Panc1 (cell line): ENCODE results near the gene KHDRBS2. TPM values are rescaled to one million over a fixed set of nuclear protein-coding genes. Genes with fewer than 3 reads are reported as not detected.

Experiments used
- ATAC-seq: fragments of 200-7000 bp; cut with Tn5 transposase; 2 replicates; pipeline ENCODE4 v1.9.1; 2020; ENCODE audit warnings: mild to moderate bottlenecking, moderate library complexity
- BruUV-seq: library from RNA; stranded (reverse); fragments of 400-500 nt; replicated peaks from 2 replicates; lab custom pipeline; 2021; lab: Mats Ljungman, UMichigan
- CTCF ChIA-PET: fragments of 300-600 bp; sonication (Branson Sonifier 250); formaldehyde crosslinking; loops from one replicate; lab custom pipeline; 2022; ENCODE audit warnings: antibody characterized with exemption; lab: Charles Lee
- POLR2A ChIA-PET: fragments of 300-600 bp; sonication (Branson Sonifier 250); formaldehyde crosslinking; loops from one replicate; lab custom pipeline; 2022; ENCODE audit warnings: antibody characterized with exemption; lab: Charles Lee
- DNase-seq: peaks from one replicate; pipeline ENCODE4 v3.0.0-alpha.2; 2010; ENCODE audit warnings: low read depth, low spot score
- H3K27ac ChIP-seq: 2 replicates; pipeline ENCODE4 v1.5.1; 2011; ENCODE audit warnings: mild to moderate bottlenecking, low read length, inconsistent platforms
- H3K27me3 ChIP-seq: fragments of 200-500 bp; sonication (Bioruptor generic); 2 replicates; pipeline ENCODE4 v1.6.0; 2014; ENCODE audit warnings: low read length, inconsistent platforms; ENCODE audit not compliant: control insufficient read depth, insufficient read depth
- H3K36me3 ChIP-seq: fragments of 200-500 bp; sonication (Bioruptor generic); 2 replicates; pipeline ENCODE4 v1.5.1; 2014; ENCODE audit warnings: inconsistent platforms, mild to moderate bottlenecking, low read length, moderate library complexity; ENCODE audit not compliant: control insufficient read depth, insufficient read depth
- H3K4me1 ChIP-seq: 2 replicates; pipeline ENCODE4 v1.5.1; 2011; ENCODE audit warnings: inconsistent platforms, mild to moderate bottlenecking, low read length, moderate library complexity; ENCODE audit not compliant: control insufficient read depth, insufficient read depth
- H3K4me3 ChIP-seq, 2 experiments: 2 replicates each; pipeline ENCODE4 v1.5.1; 2011 to 2012; ENCODE audit warnings: low read depth in 2 of 2, low read length in 2 of 2, mild to moderate bottlenecking in 2 of 2, inconsistent platforms in 1 of 2, moderate library complexity in 1 of 2
- H3K9me3 ChIP-seq: fragments of 200-500 bp; sonication (Bioruptor generic); 2 replicates; pipeline ENCODE4 v1.5.1; 2014; ENCODE audit warnings: low read depth, mild to moderate bottlenecking, inconsistent platforms, low read length, moderate library complexity; ENCODE audit not compliant: control insufficient read depth, insufficient read depth
- POLR2AphosphoS5 ChIP-seq: IDR thresholded peaks from 2 replicates; pipeline ENCODE4 v1.6.1; 2012; ENCODE audit warnings: mild to moderate bottlenecking, low read depth, low read length, moderate library complexity
- SIN3A ChIP-seq: IDR thresholded peaks from 2 replicates; pipeline ENCODE4 v1.6.1; 2012; ENCODE audit warnings: low read depth, mild to moderate bottlenecking, low read length, moderate library complexity, borderline replicate concordance; ENCODE audit not compliant: insufficient read depth
- TCF7L2 ChIP-seq: IDR thresholded peaks from 2 replicates; pipeline ENCODE4 v1.6.1; 2011; ENCODE audit warnings: mild to moderate bottlenecking, low read depth, low read length, inconsistent platforms
- in situ Hi-C: cut with HindIII; loops from 2 replicates; pipeline ENCODE4 v1.10.0; 2016; ENCODE audit warnings: low sequenced_read_pairs, low pct_unique_long_range_greater_than_20kb
- intact Hi-C: fragments of 100-400 bp; cut with micrococcal nuclease; formaldehyde crosslinking; loops from one replicate; pipeline ENCODE4 v1.10.0; 2022; ENCODE audit not compliant: unreplicated experiment
- total RNA-seq: library from RNA; stranded (reverse); gene quantifications from one replicate; pipeline ENCODE4 v1.2.1, GENCODE V29; 2021; ENCODE audit not compliant: unreplicated experiment
- TF ChIP-seq, protein P1 (sequence below): fragments of 450-650 bp; IDR thresholded peaks from 2 replicates; pipeline ENCODE4 v1.5.1; 2017; ENCODE audit warnings: mild to moderate bottlenecking
- TF ChIP-seq, protein P2 (sequence below), 2 experiments: IDR thresholded peaks; 2 replicates each; pipeline ENCODE4 v1.6.1; 2011 to 2012; ENCODE audit warnings: low read depth in 2 of 2, control low read depth in 1 of 2, low read length in 1 of 2, mild to moderate bottlenecking in 1 of 2, moderate library complexity in 1 of 2; ENCODE audit not compliant: insufficient read depth in 1 of 2

Gene KHDRBS2
- total RNA-seq, 1 experiment from 2014 or later = not detected

- no peaks in the 10 kb centered on the region for H3K27me3 ChIP-seq
- intact Hi-C loops (no loop called here), in situ Hi-C loops (no loop called here)
- H3K4me1 ChIP-seq = no peaks in the 10 kb centered on the region
- no TSS peak for BruUV-seq
- CTCF ChIA-PET = no interaction called here
- ATAC-seq (no peak), DNase-seq (no peak)
- TF ChIP-seq, protein P1, sequence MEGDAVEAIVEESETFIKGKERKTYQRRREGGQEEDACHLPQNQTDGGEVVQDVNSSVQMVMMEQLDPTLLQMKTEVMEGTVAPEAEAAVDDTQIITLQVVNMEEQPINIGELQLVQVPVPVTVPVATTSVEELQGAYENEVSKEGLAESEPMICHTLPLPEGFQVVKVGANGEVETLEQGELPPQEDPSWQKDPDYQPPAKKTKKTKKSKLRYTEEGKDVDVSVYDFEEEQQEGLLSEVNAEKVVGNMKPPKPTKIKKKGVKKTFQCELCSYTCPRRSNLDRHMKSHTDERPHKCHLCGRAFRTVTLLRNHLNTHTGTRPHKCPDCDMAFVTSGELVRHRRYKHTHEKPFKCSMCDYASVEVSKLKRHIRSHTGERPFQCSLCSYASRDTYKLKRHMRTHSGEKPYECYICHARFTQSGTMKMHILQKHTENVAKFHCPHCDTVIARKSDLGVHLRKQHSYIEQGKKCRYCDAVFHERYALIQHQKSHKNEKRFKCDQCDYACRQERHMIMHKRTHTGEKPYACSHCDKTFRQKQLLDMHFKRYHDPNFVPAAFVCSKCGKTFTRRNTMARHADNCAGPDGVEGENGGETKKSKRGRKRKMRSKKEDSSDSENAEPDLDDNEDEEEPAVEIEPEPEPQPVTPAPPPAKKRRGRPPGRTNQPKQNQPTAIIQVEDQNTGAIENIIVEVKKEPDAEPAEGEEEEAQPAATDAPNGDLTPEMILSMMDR = no peak
- TF ChIP-seq SIN3A = no peak
- no peak for TF ChIP-seq TCF7L2
- no peak for TF ChIP-seq POLR2AphosphoS5
- TF ChIP-seq, protein P2, sequence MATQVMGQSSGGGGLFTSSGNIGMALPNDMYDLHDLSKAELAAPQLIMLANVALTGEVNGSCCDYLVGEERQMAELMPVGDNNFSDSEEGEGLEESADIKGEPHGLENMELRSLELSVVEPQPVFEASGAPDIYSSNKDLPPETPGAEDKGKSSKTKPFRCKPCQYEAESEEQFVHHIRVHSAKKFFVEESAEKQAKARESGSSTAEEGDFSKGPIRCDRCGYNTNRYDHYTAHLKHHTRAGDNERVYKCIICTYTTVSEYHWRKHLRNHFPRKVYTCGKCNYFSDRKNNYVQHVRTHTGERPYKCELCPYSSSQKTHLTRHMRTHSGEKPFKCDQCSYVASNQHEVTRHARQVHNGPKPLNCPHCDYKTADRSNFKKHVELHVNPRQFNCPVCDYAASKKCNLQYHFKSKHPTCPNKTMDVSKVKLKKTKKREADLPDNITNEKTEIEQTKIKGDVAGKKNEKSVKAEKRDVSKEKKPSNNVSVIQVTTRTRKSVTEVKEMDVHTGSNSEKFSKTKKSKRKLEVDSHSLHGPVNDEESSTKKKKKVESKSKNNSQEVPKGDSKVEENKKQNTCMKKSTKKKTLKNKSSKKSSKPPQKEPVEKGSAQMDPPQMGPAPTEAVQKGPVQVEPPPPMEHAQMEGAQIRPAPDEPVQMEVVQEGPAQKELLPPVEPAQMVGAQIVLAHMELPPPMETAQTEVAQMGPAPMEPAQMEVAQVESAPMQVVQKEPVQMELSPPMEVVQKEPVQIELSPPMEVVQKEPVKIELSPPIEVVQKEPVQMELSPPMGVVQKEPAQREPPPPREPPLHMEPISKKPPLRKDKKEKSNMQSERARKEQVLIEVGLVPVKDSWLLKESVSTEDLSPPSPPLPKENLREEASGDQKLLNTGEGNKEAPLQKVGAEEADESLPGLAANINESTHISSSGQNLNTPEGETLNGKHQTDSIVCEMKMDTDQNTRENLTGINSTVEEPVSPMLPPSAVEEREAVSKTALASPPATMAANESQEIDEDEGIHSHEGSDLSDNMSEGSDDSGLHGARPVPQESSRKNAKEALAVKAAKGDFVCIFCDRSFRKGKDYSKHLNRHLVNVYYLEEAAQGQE (IDR thresholded peaks at IDR 0.05; ENCODE audit: insufficient read depth in 1 of 2, low read depth in 2 of 2, low read length in 1 of 2) = no peak
- H3K4me3 ChIP-seq = no peak overlapping the region
- POLR2A ChIA-PET = no interaction called here
- H3K36me3 ChIP-seq = no peaks in the 10 kb centered on the region
- H3K27ac ChIP-seq = no peak overlapping the region
- H3K9me3 ChIP-seq = peaks cover 3% of the 10 kb centered on the region; the same call in 1 of the 2 replicates
These were observed 428.5 kb downstream of the KHDRBS2 start for GRCh38 chr6:61857541-61857940.

- Histone ChIP-seq H3K27me3 (no peaks in the 10 kb centered on the region), H3K4me3 (no peak overlapping the region), H3K36me3 (no peaks in the 10 kb centered on the region), H3K4me1 (no peaks in the 10 kb centered on the region), H3K27ac (no peak overlapping the region), H3K9me3 (no peaks in the 10 kb centered on the region)
- DNase-seq (no peak), ATAC-seq (no peak)
- ChIA-PET POLR2A (no interaction called here), CTCF (no interaction called here)
- TF ChIP-seq POLR2AphosphoS5 (no peak), SIN3A (no peak), TCF7L2 (no peak)
- TF ChIP-seq, protein P2 (IDR thresholded peaks at IDR 0.05; ENCODE audit: insufficient read depth in 1 of 2, low read depth in 2 of 2, low read length in 1 of 2) = no peak
- TF ChIP-seq, protein P1 = no peak
- intact Hi-C loops = no loop called here
- in situ Hi-C loops = no loop called here
- BruUV-seq = no TSS peak
These were observed 444.1 kb downstream of the KHDRBS2 start for GRCh38 chr6:61841958-61842357.
